Naive thymus-derived CD8-positive, alpha-beta T cell (primary cell): ENCODE data around the gene PCDHAC2. TPM values are rescaled to one million over a fixed set of nuclear protein-coding genes. Genes with fewer than 3 reads are reported as not detected.

ENCODE experiments used
- ATAC-seq, 2 donors: fragments of 150-1000 bp; cut with Tn5 transposase in 1 of 2; sonication (Bioruptor Pico), chemical (Tn5 transposase) in 1 of 2; 1 replicate in 1 of 2; 2 replicates in 1 of 2; pipeline ENCODE4 v1.10.0; 2021; ENCODE audit warnings: mild to moderate bottlenecking in 2 of 2, moderate library complexity in 2 of 2
- POLR2A ChIA-PET: fragments of 350-600 bp; sonication (Branson Sonifier 250); formaldehyde crosslinking; loops from one replicate; lab custom pipeline; 2021; ENCODE audit warnings: antibody characterized with exemption; lab: Charles Lee
- DNase-seq, 10 donors: peaks; one replicate each; pipeline versions ENCODE4 v3.0.0 to v3.0.0-alpha.2; 2020 to 2022
- H3K27ac Mint-ChIP-seq, 10 donors: one replicate each; pipeline ENCODE4 v1.8.0; 2020 to 2022; ENCODE audit warnings: mild to moderate bottlenecking in 10 of 10, mixed read lengths in 10 of 10, moderate library complexity in 4 of 10, inconsistent platforms in 1 of 10
- H3K27me3 Mint-ChIP-seq, 5 donors: one replicate each; pipeline ENCODE4 v1.8.0; 2021 to 2022; ENCODE audit warnings: mixed read lengths in 5 of 5
- H3K36me3 Mint-ChIP-seq, 3 donors: one replicate each; pipeline ENCODE4 v1.8.0; 2020 to 2022; ENCODE audit warnings: mixed read lengths in 3 of 3, mild to moderate bottlenecking in 2 of 3, inconsistent platforms in 1 of 3
- H3K4me1 Mint-ChIP-seq, 4 donors: one replicate each; pipeline ENCODE4 v1.8.0; 2021 to 2022; ENCODE audit warnings: mixed read lengths in 4 of 4
- H3K4me3 Mint-ChIP-seq, 10 donors: one replicate each; pipeline ENCODE4 v1.8.0; 2020 to 2022; ENCODE audit warnings: mild to moderate bottlenecking in 10 of 10, mixed read lengths in 10 of 10, moderate library complexity in 6 of 10, inconsistent platforms in 1 of 10
- H3K9me3 Mint-ChIP-seq, 9 donors: one replicate each; pipeline ENCODE4 v1.8.0; 2020 to 2022; ENCODE audit warnings: mixed read lengths in 9 of 9, mild to moderate bottlenecking in 3 of 9, inconsistent platforms in 1 of 9, moderate library complexity in 1 of 9
- polyA plus RNA-seq, 3 donors: library from polyadenylated mRNA; unstranded; fragments of 300-500 nt; fragmentation: Illumina TruSeq; gene quantifications; one replicate each; pipeline ENCODE4 v1.2.3, GENCODE V29; 2021
- total RNA-seq, 8 experiments: library from RNA in 2 of 8; stranded (reverse) in 2 of 8; gene quantifications; one replicate each; pipeline ENCODE4 v1.2.3 and lab custom pipeline; 2021 to 2026

PCDHAC2 gene
- total and polyA plus RNA-seq, 5 experiments from 2014 or later: not detected

DNA sequence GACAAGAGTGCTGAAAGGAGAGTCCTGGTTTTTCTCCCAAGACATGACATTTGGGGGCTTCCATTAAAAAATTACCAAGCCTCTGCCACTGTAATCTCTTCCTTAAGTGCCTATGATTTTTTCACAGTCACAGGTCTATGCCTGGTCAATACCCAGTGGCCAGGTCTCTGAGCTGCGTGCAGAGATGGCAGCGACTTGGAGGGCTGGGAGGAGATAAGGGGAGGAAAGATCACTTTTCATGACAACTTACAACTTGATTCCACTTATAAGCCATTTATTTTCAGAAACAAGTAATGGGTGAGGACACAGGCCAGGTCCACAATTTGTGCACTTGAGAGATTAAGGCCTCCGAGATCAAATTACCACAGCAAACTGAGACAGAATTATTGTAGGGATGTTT is 1.9 kb upstream of the PCDHAC2 start:
- no peak overlapping the region for H3K27ac Mint-ChIP-seq
- H3K36me3 Mint-ChIP-seq: peaks cover 0 to 6% (median 0%) of the 10 kb centered on the region in 3 donors
- H3K4me3 Mint-ChIP-seq: no peak overlapping the region
- H3K4me1 Mint-ChIP-seq: peaks cover 0 to 6% (median 2%) of the 10 kb centered on the region in 4 donors
- ATAC-seq (no peak), DNase-seq (no peak)
- peaks cover 0 to 3% (median 0%) of the 10 kb centered on the region in 9 donors for H3K9me3 Mint-ChIP-seq
- H3K27me3 Mint-ChIP-seq: peaks cover 29 to 72% (median 37%) of the 10 kb centered on the region in 5 donors
- POLR2A ChIA-PET: no interaction called here

DNA sequence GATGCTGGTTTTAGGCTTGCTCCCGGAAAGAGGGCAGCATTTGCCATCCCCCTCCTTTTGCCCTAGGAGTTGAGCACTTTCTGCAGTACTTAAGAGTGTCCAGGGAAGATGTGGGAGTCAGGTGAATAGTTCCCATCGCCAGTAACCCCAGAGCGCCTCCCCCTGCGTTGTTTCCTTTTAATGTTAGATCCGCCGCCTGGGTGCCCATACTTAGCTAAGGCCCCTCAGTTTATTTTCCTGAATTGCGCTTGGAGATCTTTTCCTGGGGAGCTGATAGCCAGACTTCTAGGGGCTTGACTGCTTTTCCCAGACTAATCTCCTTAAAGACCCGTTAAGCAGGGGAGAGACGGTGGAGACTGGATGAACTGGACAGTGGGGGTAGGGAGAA is 377 bp upstream of the PCDHAC2 start:
- no peak for DNase-seq
- peak overlapping the region in 4 of 10 donors; percentile 5 to 56 (median 20) for H3K4me3 Mint-ChIP-seq
- POLR2A ChIA-PET: no interaction called here
- H3K27ac Mint-ChIP-seq: no peak overlapping the region
- H3K27me3 Mint-ChIP-seq: peaks cover 28 to 68% (median 37%) of the 10 kb centered on the region in 5 donors
- peaks cover 0 to 6% (median 0%) of the 10 kb centered on the region in 3 donors for H3K36me3 Mint-ChIP-seq
- no peak for ATAC-seq
- peaks cover 0 to 3% (median 0%) of the 10 kb centered on the region in 9 donors for H3K9me3 Mint-ChIP-seq
- H3K4me1 Mint-ChIP-seq: peaks cover 0 to 6% (median 2%) of the 10 kb centered on the region in 4 donors

DNA sequence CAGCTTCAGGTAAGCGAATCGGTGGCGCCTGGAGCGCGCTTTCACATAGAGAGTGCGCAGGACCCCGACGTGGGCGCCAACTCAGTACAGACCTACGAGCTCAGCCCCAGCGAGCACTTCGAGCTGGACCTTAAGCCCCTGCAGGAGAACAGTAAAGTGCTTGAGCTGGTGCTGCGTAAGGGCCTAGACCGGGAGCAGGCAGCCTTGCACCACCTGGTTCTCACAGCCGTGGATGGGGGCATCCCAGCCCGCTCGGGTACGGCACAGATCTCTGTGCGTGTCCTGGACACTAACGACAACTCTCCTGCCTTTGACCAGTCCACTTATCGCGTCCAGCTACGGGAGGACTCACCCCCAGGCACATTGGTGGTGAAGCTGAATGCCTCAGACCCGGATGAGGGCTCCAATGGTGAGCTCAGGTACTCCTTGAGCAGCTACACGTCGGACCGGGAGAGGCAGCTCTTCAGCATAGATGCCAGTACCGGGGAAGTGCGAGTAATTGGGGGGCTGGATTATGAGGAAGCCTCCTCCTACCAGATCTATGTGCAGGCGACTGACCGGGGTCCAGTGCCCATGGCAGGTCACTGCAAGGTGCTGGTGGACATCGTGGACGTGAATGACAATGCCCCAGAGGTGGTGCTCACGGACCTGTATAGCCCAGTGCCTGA is 1.1 kb downstream of the PCDHAC2 start:
- ATAC-seq (no peak), DNase-seq (no peak)
- Mint-ChIP-seq H3K4me3 (peak overlapping the region in 1 of 10 donors; percentile 10), H3K27ac (no peak overlapping the region), H3K4me1 (peaks cover 0 to 6% (median 2%) of the 10 kb centered on the region in 4 donors), H3K9me3 (peaks cover 0 to 3% (median 0%) of the 10 kb centered on the region in 9 donors), H3K27me3 (peaks cover 24 to 64% (median 37%) of the 10 kb centered on the region in 5 donors), H3K36me3 (peaks cover 0 to 6% (median 0%) of the 10 kb centered on the region in 3 donors)
- POLR2A ChIA-PET: no interaction called here

DNA sequence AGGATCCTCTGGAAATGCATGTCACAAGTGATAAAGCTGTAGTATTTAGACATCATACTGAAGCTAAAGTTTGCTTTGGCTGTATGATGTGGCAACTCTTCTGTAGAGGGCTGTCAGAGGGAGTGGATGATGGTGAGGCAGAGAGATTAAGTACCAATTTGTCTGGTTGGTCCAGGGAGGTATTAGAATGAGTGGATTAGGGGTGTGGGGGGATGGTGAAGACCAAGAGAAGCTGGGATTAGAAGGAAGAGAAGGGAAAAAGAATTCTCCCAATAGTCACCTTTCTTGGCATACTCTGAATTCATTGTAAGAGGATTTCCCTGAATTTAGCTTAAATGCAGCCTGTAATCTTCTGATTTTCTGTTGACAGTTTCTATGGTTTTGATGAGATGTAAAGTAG is 3.6 kb downstream of the PCDHAC2 start:
- POLR2A ChIA-PET: no interaction called here
- DNase-seq (no peak), ATAC-seq (no peak)
- H3K4me1 Mint-ChIP-seq: peaks cover 0 to 6% (median 2%) of the 10 kb centered on the region in 4 donors
- no peak overlapping the region for H3K27ac Mint-ChIP-seq
- peaks cover 0 to 1% (median 0%) of the 10 kb centered on the region in 3 donors for H3K36me3 Mint-ChIP-seq
- peaks cover 0 to 3% (median 0%) of the 10 kb centered on the region in 9 donors for H3K9me3 Mint-ChIP-seq
- no peak overlapping the region for H3K4me3 Mint-ChIP-seq
- H3K27me3 Mint-ChIP-seq: peaks cover 13 to 42% (median 25%) of the 10 kb centered on the region in 5 donors

DNA sequence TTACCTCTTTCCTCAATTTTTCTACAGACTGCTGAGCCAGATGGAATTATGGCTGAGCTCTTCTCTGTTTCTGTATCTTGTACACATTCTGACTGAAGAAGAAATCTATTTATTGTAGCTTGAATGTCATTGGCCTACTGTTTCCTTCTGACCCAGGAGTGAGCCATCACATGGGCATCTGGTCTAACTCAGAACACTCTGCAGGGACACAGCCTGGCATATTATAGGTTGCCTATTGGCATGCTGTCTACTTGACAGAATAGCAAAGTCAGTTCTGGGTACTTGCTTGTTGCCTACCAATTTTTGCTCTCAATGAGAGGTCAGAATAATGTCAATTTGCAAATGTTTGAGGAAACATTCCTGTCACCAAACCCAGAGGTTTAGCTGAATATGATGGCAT is 7.3 kb downstream of the PCDHAC2 start:
- no peaks in the 10 kb centered on the region for H3K4me1 Mint-ChIP-seq
- H3K4me3 Mint-ChIP-seq: no peak overlapping the region
- no peaks in the 10 kb centered on the region for H3K9me3 Mint-ChIP-seq
- peaks cover 4 to 26% (median 8%) of the 10 kb centered on the region in 5 donors for H3K27me3 Mint-ChIP-seq
- no peak for DNase-seq
- POLR2A ChIA-PET: no interaction called here
- H3K36me3 Mint-ChIP-seq: peaks cover 0 to 5% (median 0%) of the 10 kb centered on the region in 3 donors
- no peak overlapping the region for H3K27ac Mint-ChIP-seq
- no peak for ATAC-seq

DNA sequence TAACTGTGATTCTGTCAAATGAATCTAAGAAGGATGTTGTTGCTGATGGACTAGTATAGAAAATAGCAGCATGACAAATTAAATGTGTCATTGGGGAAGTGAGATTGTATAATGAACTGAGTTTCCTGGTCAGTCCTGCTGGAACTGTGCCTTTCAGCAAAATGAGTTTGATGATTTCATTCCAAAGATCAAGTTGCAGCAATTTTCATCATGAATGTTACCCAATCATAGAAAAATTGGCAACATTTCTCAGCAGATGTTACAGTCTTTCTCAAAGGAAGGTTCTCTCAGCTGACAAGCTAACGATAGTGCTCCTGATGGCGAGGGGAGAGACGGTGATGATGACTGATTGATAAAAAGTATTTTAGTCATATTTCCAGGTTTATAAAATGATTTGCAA is 10.7 kb downstream of the PCDHAC2 start:
- ATAC-seq (no peak), DNase-seq (no peak)
- H3K9me3 Mint-ChIP-seq: no peaks in the 10 kb centered on the region
- H3K4me3 Mint-ChIP-seq: no peak overlapping the region
- H3K27me3 Mint-ChIP-seq: peaks cover 1 to 19% (median 10%) of the 10 kb centered on the region in 5 donors
- POLR2A ChIA-PET: no interaction called here
- no peaks in the 10 kb centered on the region for H3K4me1 Mint-ChIP-seq
- no peak overlapping the region for H3K27ac Mint-ChIP-seq
- peaks cover 0 to 5% (median 0%) of the 10 kb centered on the region in 3 donors for H3K36me3 Mint-ChIP-seq

DNA sequence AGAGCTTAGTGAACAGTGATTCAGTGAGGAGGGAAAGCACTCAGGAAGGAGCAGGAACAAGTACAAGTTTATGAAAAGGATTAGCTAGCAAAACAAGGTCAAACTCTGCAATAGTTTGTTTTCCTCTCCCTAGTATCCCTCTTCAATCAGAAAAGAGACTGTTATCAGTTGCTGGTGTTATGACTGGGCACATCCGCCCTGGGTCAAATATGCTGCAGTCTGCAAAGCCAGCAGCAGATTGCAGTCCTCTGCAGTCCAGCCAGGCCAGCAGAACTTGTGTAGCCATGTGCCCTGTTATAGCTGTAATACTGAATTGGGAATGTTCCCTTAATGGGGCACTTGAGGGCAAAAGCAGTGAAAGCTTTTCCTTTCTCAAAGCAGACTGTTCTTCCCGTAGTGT is 12.0 kb downstream of the PCDHAC2 start:
- Mint-ChIP-seq H3K27me3 (peaks cover 0 to 28% (median 12%) of the 10 kb centered on the region in 5 donors), H3K36me3 (peaks cover 0 to 5% (median 0%) of the 10 kb centered on the region in 3 donors), H3K4me1 (no peaks in the 10 kb centered on the region), H3K27ac (no peak overlapping the region), H3K4me3 (no peak overlapping the region), H3K9me3 (no peaks in the 10 kb centered on the region)
- DNase-seq (no peak), ATAC-seq (no peak)
- POLR2A ChIA-PET: no interaction called here

DNA sequence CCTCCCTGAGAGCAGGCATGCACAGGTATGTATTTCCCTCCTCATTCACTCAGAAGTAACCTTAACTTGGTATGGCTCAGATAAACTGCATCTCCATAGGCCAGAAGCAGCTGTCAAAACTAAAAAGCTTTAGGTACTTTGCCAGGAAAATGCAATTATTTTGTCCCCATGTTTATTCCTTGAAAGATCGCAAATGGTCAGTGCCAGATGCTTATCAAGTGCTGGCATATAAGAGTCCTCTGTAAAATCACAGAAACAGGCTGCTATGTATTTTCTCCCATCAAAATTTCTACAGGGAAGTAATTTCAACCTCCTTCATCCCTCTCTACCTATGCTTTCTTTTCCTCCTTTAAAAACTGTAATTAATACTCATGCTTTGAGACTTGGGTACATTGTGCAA is 12.7 kb downstream of the PCDHAC2 start:
- DNase-seq (no peak), ATAC-seq (no peak)
- Mint-ChIP-seq H3K27me3 (peaks cover 0 to 28% (median 12%) of the 10 kb centered on the region in 5 donors), H3K27ac (no peak overlapping the region), H3K4me3 (no peak overlapping the region), H3K4me1 (no peaks in the 10 kb centered on the region), H3K36me3 (peaks cover 0 to 5% (median 0%) of the 10 kb centered on the region in 3 donors), H3K9me3 (no peaks in the 10 kb centered on the region)
- POLR2A ChIA-PET: no interaction called here

DNA sequence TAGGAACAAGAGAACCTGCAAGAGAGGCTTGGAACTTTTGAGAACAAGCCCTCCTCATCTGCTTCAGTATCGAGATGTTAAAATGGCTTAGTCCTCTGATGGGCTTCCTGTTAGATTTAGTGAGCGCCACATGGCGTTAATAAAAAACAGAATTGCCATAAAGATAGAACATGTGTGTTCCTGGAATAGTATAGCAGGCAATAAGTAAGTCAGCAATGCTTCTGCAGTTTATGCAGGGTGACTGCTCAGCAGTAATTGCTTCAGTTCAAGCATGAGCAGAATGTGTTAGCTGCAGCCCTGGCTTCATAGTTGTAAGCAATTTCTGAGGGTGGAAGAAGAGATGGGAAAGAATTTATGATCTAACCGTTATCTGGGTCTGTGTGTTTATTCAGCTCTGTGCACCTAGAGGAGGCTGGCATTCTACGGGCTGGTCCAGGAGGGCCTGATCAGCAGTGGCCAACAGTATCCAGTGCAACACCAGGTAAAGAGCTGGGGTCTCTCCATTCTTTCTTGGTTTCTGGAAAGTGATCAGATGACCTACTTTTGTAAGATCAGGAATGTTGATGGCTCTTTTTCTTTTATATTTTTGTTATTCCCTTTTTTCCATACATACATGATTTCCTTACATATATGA is 15.9 kb downstream of the PCDHAC2 start:
- Mint-ChIP-seq H3K4me1 (no peaks in the 10 kb centered on the region), H3K36me3 (no peaks in the 10 kb centered on the region), H3K9me3 (no peaks in the 10 kb centered on the region), H3K27ac (no peak overlapping the region), H3K27me3 (peaks cover 7 to 30% (median 13%) of the 10 kb centered on the region in 5 donors), H3K4me3 (no peak overlapping the region)
- ATAC-seq: no peak
- no peak for DNase-seq
- POLR2A ChIA-PET: no interaction called here

DNA sequence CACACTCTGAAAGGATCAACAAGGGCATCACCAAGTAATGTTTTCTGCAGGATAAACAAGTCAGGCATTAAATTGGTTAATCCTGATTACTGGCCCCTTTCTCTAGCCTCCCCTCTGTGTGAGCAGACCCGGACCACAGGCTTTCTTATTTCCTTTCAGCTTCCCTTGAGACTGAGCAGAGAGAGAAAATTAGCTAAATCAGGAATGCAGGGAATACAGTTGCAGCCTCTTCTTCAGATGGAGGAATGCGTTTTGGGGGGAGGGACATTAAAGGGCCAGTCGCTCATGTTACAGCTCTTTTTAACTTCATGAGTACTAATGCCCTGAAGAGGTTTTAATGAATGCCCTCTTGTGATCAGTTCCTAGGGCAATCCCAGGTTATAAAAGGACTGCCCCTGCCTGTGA is 19.8 kb downstream of the PCDHAC2 start:
- Mint-ChIP-seq H3K4me1 (no peaks in the 10 kb centered on the region), H3K9me3 (peaks cover 0 to 4% (median 0%) of the 10 kb centered on the region in 9 donors), H3K4me3 (no peak overlapping the region), H3K27me3 (peaks cover 7 to 53% (median 14%) of the 10 kb centered on the region in 5 donors), H3K27ac (no peak overlapping the region), H3K36me3 (no peaks in the 10 kb centered on the region)
- POLR2A ChIA-PET: no interaction called here
- DNase-seq: no peak
- ATAC-seq: no peak

DNA sequence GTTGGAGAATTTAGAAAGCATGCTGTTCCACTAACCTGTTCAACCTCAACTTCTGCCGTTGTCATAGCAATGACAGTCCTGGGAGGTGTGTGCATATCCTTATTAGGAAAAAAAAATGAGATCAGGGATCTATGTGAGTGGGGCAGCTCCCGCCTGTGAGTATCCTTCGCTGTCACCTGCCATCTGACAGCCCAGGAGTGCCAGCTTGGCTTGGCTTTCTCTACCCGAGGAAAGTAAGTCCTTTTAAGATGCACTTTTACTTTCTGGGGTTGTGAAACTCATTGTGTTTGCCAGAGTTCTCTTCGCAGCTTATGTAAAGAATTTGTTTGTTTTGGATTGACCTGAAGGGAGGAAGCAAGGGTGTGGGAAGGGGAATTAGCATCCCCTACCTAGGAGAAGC is 21.8 kb downstream of the PCDHAC2 start:
- no peaks in the 10 kb centered on the region for H3K4me1 Mint-ChIP-seq
- POLR2A ChIA-PET: no interaction called here
- ATAC-seq (no peak), DNase-seq (no peak)
- no peak overlapping the region for H3K4me3 Mint-ChIP-seq
- H3K27ac Mint-ChIP-seq: no peak overlapping the region
- H3K9me3 Mint-ChIP-seq: peaks cover 0 to 10% (median 0%) of the 10 kb centered on the region in 9 donors
- H3K36me3 Mint-ChIP-seq: no peaks in the 10 kb centered on the region
- peaks cover 12 to 58% (median 16%) of the 10 kb centered on the region in 5 donors for H3K27me3 Mint-ChIP-seq

DNA sequence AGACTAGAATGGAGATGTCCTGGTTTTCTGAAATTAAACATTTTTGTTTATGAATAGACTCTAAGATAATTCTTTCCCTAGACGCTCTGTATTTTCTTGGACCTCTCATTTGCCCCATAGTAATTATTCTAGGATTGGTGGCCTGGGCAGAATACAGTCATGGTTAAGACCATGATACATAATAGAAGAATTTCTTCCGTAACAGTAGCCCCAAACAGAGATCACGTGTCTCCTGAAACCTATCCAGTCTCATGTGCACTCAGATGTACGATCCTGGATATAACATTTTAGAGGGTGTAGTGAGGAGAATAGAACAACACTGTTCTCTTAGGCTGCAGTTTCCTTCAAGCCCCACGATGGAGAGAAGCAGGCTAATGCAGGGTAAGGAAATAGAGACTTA is 22.3 kb downstream of the PCDHAC2 start:
- DNase-seq (no peak), ATAC-seq (no peak)
- Mint-ChIP-seq H3K27ac (no peak overlapping the region), H3K27me3 (peaks cover 12 to 60% (median 16%) of the 10 kb centered on the region in 5 donors), H3K4me3 (no peak overlapping the region), H3K9me3 (peaks cover 0 to 10% (median 0%) of the 10 kb centered on the region in 9 donors), H3K36me3 (no peaks in the 10 kb centered on the region), H3K4me1 (no peaks in the 10 kb centered on the region)
- POLR2A ChIA-PET: no interaction called here

DNA sequence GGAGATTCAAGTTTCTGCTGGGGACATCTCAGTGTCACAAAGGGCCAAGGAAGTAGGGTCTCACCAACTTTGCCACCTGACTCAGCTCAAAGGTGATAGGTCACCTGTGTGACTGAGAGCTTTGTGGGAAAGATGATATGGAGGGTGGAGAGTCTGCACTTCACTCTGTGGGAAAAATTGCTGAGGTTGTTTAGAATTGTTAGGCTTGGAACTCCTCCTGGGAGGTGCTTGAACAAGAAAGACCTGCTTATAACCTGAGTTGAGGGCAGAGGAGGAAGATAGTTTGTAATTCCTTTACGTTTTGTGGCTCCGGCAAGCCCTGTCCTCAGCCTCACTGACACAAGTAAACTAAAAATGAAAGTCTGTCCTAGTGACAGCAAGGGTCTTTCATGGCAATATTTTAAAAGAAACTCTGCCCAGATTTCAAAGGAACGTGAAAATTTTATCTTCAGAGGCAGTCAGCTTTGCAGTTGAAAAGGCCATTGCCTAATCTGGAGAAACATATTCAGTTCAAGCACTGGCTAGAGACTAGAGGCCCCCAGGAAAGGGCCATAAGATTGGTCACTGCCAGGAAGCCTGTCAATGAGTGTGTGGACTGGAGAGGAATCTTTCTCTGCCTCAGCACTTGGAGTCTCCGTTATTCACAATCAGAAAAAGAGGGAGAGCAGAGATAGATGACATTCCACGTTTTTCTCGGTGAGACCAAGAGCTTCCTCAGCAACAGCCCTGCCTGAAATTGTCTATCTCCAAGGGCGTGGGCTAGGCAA is 23.2 kb downstream of the PCDHAC2 start:
- Mint-ChIP-seq H3K27me3 (peaks cover 11 to 67% (median 16%) of the 10 kb centered on the region in 5 donors), H3K36me3 (no peaks in the 10 kb centered on the region), H3K27ac (no peak overlapping the region), H3K9me3 (peaks cover 0 to 10% (median 0%) of the 10 kb centered on the region in 9 donors), H3K4me1 (no peaks in the 10 kb centered on the region), H3K4me3 (no peak overlapping the region)
- POLR2A ChIA-PET: no interaction called here
- no peak for ATAC-seq
- no peak for DNase-seq
